Measurements from ENCODE around the gene RECQL5.

DNA sequence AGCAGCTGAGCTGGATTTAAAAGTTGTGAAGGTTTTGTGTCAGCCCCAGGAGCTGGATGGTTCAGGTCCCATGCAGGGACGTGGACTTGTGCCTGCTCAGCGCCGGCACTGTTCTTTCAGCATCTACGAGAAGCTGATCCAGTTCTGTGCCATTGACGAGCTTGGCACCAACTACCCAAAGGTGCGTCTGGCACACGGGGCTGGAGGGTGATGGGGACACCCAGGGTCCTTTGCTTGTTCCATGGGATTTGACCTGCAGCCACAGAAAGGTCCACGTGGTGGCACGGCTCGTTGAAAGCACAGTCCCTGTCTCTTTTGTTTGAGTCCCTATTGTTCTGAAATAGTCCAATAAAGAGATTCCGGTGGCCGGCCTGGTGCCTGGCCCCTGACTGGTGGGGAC lies 36.2 kb upstream of the RECQL5 start:
- TF ChIP-seq POLR2AphosphoS5 (IDR thresholded peaks at IDR 0.05), result no peak
- TF ChIP-seq CTCF (IDR thresholded peaks at IDR 0.05), result no peak
- TF ChIP-seq POLR2A (IDR thresholded peaks at IDR 0.05), result no peak
- TF ChIP-seq EP300 (IDR thresholded peaks at IDR 0.05), result no peak

Measured in sigmoid colon (tissue), 4 donors.